HG03139 (cell line): ENCODE results near the gene APEX2.
"Not testable (repeated sequence)": the region's sequence is repeated elsewhere in the genome, so short reads cannot be mapped to it uniquely, and the experiment has no call there.

Experiments used
- ATAC-seq: cut with Tn5 transposase; IDR thresholded peaks from one replicate; pipeline ENCODE4 v1.9.1; 2021; ENCODE audit not compliant: unreplicated experiment

The APEX2 gene, protein sequence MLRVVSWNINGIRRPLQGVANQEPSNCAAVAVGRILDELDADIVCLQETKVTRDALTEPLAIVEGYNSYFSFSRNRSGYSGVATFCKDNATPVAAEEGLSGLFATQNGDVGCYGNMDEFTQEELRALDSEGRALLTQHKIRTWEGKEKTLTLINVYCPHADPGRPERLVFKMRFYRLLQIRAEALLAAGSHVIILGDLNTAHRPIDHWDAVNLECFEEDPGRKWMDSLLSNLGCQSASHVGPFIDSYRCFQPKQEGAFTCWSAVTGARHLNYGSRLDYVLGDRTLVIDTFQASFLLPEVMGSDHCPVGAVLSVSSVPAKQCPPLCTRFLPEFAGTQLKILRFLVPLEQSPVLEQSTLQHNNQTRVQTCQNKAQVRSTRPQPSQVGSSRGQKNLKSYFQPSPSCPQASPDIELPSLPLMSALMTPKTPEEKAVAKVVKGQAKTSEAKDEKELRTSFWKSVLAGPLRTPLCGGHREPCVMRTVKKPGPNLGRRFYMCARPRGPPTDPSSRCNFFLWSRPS

DNA sequence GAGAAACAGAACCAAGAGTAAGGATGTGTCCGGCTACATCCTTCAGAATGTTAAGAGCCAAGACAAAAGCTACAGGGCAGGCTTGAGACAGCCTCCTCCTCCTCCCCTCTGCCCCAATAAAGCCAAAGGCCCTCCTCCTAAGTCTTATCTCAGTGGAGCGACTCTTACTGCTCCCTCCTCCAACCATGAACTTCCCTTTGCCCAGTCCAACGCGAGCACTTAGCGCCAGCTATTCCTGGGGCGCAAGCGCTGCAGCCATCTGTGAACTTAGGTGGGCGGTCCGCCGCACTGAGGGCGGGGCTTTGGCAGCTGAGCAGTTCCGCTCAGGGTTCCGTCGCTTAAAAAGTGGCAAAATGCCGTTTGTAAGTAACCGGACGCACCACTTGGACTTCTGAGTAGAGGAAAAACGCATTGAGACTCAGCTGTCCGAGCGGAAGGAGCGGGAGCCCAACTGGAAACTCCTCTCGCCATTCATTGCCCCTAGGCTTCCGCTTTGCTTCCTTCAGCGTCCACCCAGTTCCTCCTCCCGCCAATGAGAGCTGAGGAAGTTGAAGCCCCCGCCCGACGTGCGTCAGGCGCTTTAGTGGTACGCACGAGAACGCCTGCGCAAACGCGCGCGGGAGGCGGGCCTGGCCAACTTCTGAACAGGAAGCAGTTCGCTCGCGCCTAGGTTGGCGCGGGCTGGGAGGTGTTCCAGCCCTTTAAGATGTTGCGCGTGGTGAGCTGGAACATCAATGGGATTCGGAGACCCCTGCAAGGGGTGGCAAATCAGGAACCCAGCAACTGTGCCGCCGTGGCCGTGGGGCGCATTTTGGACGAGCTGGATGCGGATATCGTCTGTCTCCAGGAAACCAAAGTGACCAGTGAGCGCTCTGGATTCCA lies at the start of gene APEX2:
APEX2 (plus strand) TSS at position 647 of the 882 bp plus-strand sequence; CDS start at position 707, 60 bp downstream.
- ATAC-seq = peak; percentile 87

- ATAC-seq = no peak
Measured at GRCh38 chrX:54950730-54951375, 49.3 kb upstream of the APEX2 start.

DNA sequence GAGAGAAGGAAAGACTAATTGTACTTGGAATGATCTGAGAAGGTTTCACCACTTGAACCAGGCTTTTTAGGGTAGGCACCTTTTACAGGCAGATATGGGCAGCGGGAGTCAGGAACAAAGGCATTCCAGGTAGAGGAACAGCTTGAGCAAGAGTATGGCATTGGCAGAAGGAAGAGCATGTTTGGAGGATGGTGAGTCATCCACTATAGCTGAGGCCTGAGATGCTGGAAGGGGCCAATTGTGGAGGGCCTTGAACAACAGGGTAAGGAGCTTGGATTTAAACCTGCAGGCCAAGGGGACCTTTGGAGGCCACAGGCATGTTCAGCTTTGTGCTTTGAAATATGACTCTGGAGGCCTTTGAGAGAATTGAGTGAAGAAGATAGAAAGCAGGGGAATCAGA lies 38.4 kb upstream of the APEX2 start:
- no peak for ATAC-seq

DNA sequence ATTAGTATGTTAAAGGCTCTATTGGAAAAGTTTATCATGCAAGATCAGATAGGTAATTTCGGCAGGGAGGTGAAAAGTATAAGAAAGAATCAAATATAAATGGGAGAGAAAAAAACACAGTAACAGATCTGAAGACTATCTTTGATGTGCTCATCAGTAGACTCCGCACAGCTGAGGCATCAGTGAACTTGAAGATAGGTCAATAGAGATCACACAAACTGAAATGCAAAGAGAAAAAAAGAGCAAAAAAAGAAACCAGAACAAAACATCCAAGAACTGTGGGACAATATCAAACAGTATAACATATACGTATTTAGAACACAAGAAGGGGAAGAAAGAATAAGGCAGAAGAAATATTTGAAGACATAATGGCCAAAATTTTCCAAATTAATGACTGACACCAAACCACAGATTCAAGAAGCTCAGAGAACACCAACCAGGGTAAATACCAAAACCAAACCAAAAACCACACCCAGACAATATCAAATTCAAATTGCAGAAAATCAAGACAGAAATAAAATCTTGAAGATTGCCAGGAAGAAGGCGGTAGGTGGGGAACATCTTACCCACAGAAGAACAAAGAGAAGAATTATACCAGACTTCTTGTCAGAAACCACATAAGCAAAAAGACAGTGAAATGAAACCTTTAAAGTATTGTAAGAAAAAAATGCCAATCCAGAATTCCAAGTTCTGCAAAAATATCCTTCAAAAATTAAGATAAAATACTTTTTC lies 35.2 kb upstream of the APEX2 start:
- no peak for ATAC-seq

- ATAC-seq = no peak
Measured at GRCh38 chrX:54977387-54977786, 22.8 kb upstream of the APEX2 start.

- no peak for ATAC-seq
Measured at GRCh38 chrX:54978448-54978847, 21.7 kb upstream of the APEX2 start.

- ATAC-seq = no peak
Measured at GRCh38 chrX:54979432-54979831, 20.7 kb upstream of the APEX2 start.

- no peak for ATAC-seq
Measured at GRCh38 chrX:54980334-54980733, 19.8 kb upstream of the APEX2 start.

- not testable (repeated sequence) for ATAC-seq
Measured at GRCh38 chrX:54983306-54983705, 16.9 kb upstream of the APEX2 start.

- no peak for ATAC-seq
Measured at GRCh38 chrX:54991706-54992105, 8.5 kb upstream of the APEX2 start.

DNA sequence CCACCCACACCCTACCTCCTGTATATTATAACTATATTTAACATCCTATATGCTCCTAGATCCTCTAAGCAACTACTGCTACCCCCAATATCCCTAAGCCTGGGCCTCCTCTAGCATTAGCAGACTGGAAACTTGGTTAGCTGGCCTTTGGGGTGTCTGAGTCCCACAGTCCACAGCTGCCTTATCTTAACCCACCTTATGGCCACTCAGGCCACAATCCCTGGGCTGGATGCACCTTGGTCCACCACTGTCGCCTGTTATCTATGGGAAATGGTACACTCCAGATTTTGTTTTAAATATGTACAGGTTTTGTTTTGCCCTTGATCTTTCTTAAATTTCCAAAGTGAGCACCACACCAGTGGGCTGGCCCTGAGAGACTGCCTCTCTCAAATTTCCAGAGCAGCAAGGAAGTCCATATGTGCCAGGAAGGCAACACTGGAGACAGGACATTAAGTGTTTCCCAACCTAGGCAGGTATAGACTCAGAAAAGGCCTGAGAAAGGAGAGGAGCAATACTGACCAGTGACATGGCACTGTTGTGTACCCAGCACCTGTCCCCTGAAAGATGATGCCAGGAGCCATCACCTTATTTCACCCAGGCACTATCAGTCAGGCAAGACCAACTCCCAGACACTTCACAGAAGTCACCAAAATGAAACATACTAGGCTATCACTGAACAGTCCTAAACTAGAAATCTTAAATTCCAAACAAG lies 7.1 kb upstream of the APEX2 start:
- ATAC-seq = no peak

- no peak for ATAC-seq
Measured at GRCh38 chrX:54994099-54994498, 6.1 kb upstream of the APEX2 start, which contains the start of gene PFKFB1. PFKFB1 (minus strand) TSS chrX:54994188; CDS start chrX:54994007, 181 bp downstream.

- no peak for ATAC-seq
Measured at GRCh38 chrX:54994668-54995351, 5.4 kb upstream of the APEX2 start.

GRCh38 chrX:54995621-54996020 lies 4.5 kb upstream of the APEX2 start:
- ATAC-seq = no peak

GRCh38 chrX:55004231-55004630 lies 4.1 kb downstream of the APEX2 start:
- no peak for ATAC-seq

GRCh38 chrX:55005256-55005655 lies 5.1 kb downstream of the APEX2 start:
- ATAC-seq = no peak

- no peak for ATAC-seq
Measured at GRCh38 chrX:55006827-55007621, 6.9 kb downstream of the APEX2 start.

DNA sequence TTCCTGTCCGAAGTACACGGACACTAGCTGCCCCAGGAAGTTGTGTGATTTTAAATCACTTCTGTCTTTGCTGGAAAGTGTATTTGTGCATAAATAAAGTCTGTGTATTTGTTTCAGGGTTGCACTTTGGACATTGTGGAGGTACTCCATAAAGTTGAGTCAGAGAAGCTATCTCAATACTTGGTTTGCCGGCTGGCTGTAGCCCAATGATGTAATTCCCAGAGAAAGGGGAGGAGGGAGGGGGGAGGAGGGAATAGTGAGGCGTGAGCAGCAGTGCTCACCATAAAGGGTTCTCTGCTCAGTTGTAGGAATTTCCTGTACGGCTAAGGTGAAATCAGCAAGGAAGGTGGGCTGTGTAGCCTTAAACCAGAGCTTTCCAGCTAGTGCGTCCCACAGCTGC lies 7.5 kb downstream of the APEX2 start:
- ATAC-seq = no peak
